ENCODE measurements around the gene KCTD5. TPM values are rescaled to one million over a fixed set of nuclear protein-coding genes. Genes with fewer than 3 reads are reported as not detected.
"Not testable (repeated sequence)": the region's sequence is repeated elsewhere in the genome, so short reads cannot be mapped to it uniquely, and the experiment has no call there.

The KCTD5 gene
- total and polyA plus RNA-seq, 9 of the 15 experiments (the other 6 are each of a cell fraction or from before 2014, with no cell fraction given), result 0.73 to 58.3 (median 32.3) TPM

DNA sequence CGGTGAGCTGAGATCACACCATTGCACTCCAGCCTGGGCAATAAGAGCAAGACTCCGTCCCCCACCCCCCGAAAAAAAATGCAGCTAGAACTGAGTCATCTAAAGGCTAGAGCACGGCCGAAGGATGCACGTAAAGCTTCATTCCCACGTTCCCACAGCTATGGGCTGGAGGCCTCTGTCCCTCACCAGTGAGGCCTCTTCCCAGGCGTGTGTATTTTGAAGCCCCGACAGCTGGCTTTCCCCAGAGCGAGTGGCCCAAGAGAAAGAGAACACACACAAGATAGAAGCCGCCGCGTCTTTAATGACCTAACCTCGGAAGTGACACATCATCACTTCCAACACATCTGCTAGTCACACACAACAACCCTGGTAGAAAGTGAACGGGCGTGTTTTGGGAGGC is 6.6 kb upstream of the KCTD5 start (continued):
- TF ChIP-seq, protein P1, sequence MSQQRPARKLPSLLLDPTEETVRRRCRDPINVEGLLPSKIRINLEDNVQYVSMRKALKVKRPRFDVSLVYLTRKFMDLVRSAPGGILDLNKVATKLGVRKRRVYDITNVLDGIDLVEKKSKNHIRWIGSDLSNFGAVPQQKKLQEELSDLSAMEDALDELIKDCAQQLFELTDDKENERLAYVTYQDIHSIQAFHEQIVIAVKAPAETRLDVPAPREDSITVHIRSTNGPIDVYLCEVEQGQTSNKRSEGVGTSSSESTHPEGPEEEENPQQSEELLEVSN (IDR thresholded peaks at IDR 0.05; ENCODE audit: borderline replicate concordance in 1 of 2, extremely low read depth in 1 of 2, insufficient read depth in 1 of 2, insufficient read length in 1 of 2, low read depth in 1 of 2, low read length in 1 of 2, poor library complexity in 1 of 2, severe bottlenecking in 1 of 2), result peak in 1 of 2 experiments; percentile 19
- TF ChIP-seq PHF20 (IDR thresholded peaks at IDR 0.05; ENCODE audit: partially characterized antibody) (no peak), CXXC5 (CRISPR knock-in tag; IDR thresholded peaks at IDR 0.05) (0 out of 2 replicates have a peak, but pooled peaks have one; percentile 21), SMARCA4 (IDR thresholded peaks at IDR 0.05) (0 out of 2 replicates have a peak, but pooled peaks have one; percentile 18), ZEB2 (IDR thresholded peaks at IDR 0.05) (no peak), ZNF324 (CRISPR knock-in tag; IDR thresholded peaks at IDR 0.05) (no peak)

DNA sequence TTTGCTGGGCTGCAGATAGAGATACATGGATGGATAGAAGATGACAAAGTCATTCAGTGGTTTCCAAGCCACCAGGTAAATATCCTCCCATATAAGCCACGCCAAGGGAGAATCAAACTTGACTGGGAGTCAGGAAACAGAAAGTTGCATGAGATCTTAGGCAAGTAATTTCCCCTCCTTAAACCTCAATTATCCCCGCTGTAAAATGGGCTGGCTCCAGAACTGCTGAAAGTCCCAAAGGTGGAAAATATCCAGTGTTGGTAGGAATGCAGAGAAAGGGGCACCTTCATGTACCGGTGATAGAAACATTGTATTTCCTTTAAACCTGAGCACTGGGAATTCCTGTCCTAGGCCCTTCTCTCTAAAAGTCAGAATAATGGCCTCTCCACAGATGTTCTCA is 5.4 kb upstream of the KCTD5 start:
- CTCF ChIA-PET (ENCODE audit: low intra/inter-chr PET ratio); ATAC-seq; H2AFZ ChIP-seq (ENCODE audit: low read depth, low read length); DNase-seq (ENCODE audit: extremely low read depth in 1 of 4, low spot score in 3 of 4); H3K9ac ChIP-seq (ENCODE audit: insufficient read depth in 1 of 2, low read depth in 2 of 2, low read length in 2 of 2); H3K27ac ChIP-seq (ENCODE audit: extremely low read depth, low read depth, low read length); BruUV-seq (replicated peaks); H3K36me3 ChIP-seq (ENCODE audit: control insufficient read depth, insufficient read depth, low read length); intact Hi-C loops (cut with micrococcal nuclease); H3K4me2 ChIP-seq (ENCODE audit: insufficient read depth, low read length); H3K9me3 ChIP-seq (replicated peaks; ENCODE audit: control insufficient read depth, insufficient read depth, low read depth, low read length); H3K27me3 ChIP-seq (ENCODE audit: control insufficient read depth in 2 of 2, insufficient read depth in 2 of 2, low read length in 2 of 2); H3K4me3 ChIP-seq; H3K9me1 ChIP-seq (ENCODE audit: control insufficient read depth, insufficient read depth, low read length); POLR2A ChIA-PET; FAIRE-seq; H4K20me1 ChIP-seq (replicated peaks; ENCODE audit: control insufficient read depth, insufficient read depth, low read length): not testable (repeated sequence)
- Histone ChIP-seq H3K4me1 (replicated peaks in 1 of 2; ENCODE audit: control insufficient read depth in 2 of 2, insufficient read depth in 2 of 2, low read length in 2 of 2) (peaks cover 7 to 17% of the 10 kb centered on the region in 2 experiments; a peak in 4 of 5 replicates), H3K79me2 (ENCODE audit: control insufficient read depth, insufficient read depth, low read length) (peaks cover 19% of the 10 kb centered on the region)
- TF ChIP-seq BCOR (IDR thresholded peaks at IDR 0.05) (peak; percentile 89), RBM25 (IDR thresholded peaks at IDR 0.05; ENCODE audit: low read depth, low read length, severe bottlenecking) (peak; percentile 80), KDM1A (IDR thresholded peaks at IDR 0.05) (peak; percentile 41 to 55; a peak in 1 of 4 replicates)
- WGBS (ENCODE audit: insufficient coverage, low coverage, missing lambda C conversion rate), result 93% methylated on average over 3 of the region's 3 CpGs
- in situ Hi-C loops (cut with MboI), result loop anchor here (5.0 kb wide), 1 partner anchor 80 kb away; no protein-coding TSS in a partner anchor

DNA sequence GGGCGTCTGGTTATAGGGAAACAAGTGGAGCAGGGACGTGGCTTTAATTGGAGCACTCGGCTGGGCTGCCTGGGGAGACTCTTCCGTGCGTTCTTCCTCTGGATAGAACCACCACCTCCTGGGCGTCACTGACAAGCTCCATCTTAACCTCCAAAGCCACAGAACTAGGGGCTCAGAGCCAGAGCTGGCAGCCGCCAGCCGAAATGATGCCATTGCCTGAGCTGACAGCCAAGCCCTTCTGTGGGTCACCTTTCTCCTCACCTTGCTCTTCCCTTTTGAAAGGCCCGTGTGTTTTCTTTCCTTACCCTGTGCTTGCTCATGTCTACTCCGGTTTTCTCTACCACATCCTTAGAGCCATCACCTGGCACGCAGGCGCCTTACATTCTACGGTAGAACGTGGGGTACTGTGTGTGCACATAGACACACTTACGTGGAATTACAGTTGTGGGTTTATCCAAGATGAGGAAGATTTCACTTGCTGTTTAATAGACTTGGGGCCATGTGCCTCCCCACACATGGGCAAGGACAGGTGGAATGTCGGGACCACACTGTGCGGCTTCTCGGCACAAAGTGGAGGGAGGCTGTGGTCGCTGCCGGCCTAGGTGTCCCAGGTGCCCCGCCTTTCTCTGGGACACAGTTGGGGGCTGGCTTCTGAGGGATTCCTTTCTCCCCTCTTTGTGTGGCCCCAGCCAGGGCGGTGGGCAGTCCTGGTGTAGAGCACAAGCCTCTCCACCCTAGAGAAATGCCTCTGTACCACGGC is 3.9 kb upstream of the KCTD5 start:
- H3K4me1 ChIP-seq (replicated peaks in 1 of 2; ENCODE audit: control insufficient read depth in 2 of 2, insufficient read depth in 2 of 2, low read length in 2 of 2), result peaks cover 7 to 22% of the 10 kb centered on the region in 2 experiments; a peak in 4 of 5 replicates
- H3K9me3 ChIP-seq (replicated peaks; ENCODE audit: control insufficient read depth, insufficient read depth, low read depth, low read length); H3K9me1 ChIP-seq (ENCODE audit: control insufficient read depth, insufficient read depth, low read length); ATAC-seq; DNase-seq (ENCODE audit: extremely low read depth in 1 of 4, low spot score in 3 of 4); H4K20me1 ChIP-seq (replicated peaks; ENCODE audit: control insufficient read depth, insufficient read depth, low read length); H3K27me3 ChIP-seq (ENCODE audit: control insufficient read depth in 2 of 2, insufficient read depth in 2 of 2, low read length in 2 of 2); H3K27ac ChIP-seq (ENCODE audit: extremely low read depth, low read depth, low read length); BruUV-seq (replicated peaks); H3K9ac ChIP-seq (ENCODE audit: insufficient read depth in 1 of 2, low read depth in 2 of 2, low read length in 2 of 2); H3K4me2 ChIP-seq (ENCODE audit: insufficient read depth, low read length); H3K36me3 ChIP-seq (ENCODE audit: control insufficient read depth, insufficient read depth, low read length); H2AFZ ChIP-seq (ENCODE audit: low read depth, low read length); intact Hi-C loops (cut with micrococcal nuclease); CTCF ChIA-PET (ENCODE audit: low intra/inter-chr PET ratio); POLR2A ChIA-PET; H3K4me3 ChIP-seq; FAIRE-seq: not testable (repeated sequence)
- peaks cover 27% of the 10 kb centered on the region for H3K79me2 ChIP-seq (ENCODE audit: control insufficient read depth, insufficient read depth, low read length)
- WGBS (ENCODE audit: insufficient coverage, low coverage, missing lambda C conversion rate), result no CpG with 5 or more reads among the region's 23 CpGs
- in situ Hi-C loops (cut with MboI), result loop anchor here (5.0 kb wide), 1 partner anchor 81 kb away; no protein-coding TSS in a partner anchor
